ENCODE measurements around the gene RPL35. TPM values are rescaled to one million over a fixed set of nuclear protein-coding genes. Genes with fewer than 3 reads are reported as not detected.

RPL35 gene
- 1,196 and 2,349 TPM in 2 replicates for total RNA-seq

DNA sequence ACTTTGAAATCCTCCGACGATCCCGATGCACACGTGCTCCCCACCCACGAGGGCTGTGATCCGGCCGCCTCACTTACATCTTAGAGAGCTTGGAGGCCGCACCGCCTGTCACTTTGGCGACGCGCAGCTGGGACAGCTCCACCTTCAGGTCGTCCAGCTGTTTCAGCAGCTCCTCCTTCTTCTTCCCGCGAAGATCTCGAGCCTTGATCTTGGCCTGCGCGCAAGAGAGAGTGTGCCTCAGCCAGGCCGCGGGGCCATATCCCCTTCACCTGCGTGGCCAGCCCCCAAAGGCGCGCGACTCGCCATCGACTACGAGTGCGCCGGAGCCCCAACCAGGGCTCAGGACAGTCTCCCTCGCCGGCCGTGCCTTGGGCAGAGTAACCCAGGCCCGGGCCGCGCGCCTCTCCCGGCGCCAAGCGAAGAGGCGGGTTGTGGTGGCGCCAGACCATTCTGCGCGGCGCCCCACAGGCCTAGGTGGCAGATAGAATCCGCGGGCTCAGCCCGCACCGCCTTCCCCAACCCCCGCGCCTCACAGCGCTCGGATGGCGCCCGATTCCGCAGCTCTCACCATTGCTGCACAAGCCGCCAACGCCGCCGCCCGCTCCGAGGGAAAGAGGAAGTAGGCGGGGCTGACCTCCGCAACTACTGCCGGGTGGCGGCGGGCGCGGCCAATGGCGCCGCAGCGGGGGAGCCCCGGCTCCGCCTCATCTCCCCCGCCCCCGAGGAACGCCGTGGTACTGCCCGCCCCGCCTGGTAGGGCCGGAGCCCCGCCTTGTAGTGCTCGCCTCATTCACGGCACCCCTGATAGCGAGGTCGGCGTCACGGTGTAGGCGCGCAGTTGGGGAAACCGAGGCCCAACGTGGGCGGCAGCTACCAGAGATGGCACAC is at the start of gene RPL35, which contains the start of gene ARPC5L:
Gene RPL35 (minus strand): TSS at position 616 of the 888 bp plus-strand sequence. CDS start 45 bp downstream, at position 571.
Gene ARPC5L (plus strand): TSS at position 789 of the 888 bp plus-strand sequence. CDS start 7,161 bp downstream, outside the sequence.

GRCh38 chr9:124852829-124853531 is 8.8 kb downstream of the RPL35 start, which contains the start of gene WDR38:
TSS of gene WDR38 (plus strand) at chr9:124853460. CDS start at chr9:124853532, 72 bp downstream.

Other genes with a start within 250 kb of the RPL35 start
- gene NR6A1, start 90.6 kb downstream of the RPL35 start, total RNA-seq = 2.1 and 5.2 TPM in 2 replicates
- 3.1 and 128 TPM in 2 replicates for gene OLFML2A, start 84.8 kb downstream of the RPL35 start, total RNA-seq
- not detected in 2 replicates for gene WDR38, start 8.5 kb downstream of the RPL35 start, total RNA-seq
- 34.5 and 37.0 TPM in 2 replicates for gene ARPC5L, start 173 bp upstream of the RPL35 start, total RNA-seq
- gene GOLGA1, start 79.1 kb upstream of the RPL35 start, total RNA-seq = 12.0 and 18.0 TPM in 2 replicates